DND-41 (cell line): ENCODE measurements around the gene PLCG1.
A peak's percentile ranks its signal among the peaks of the same experiment; 100 is the strongest.

ENCODE experiments used
- ATAC-seq: fragments of 200-7000 bp; cut with Tn5 transposase; 3 replicates; pipeline ENCODE4 v1.9.1; 2021; ENCODE audit warnings: low read depth; ENCODE audit not compliant: insufficient read depth
- DNase-seq: peaks from one replicate; pipeline ENCODE4 v3.0.0-alpha.2; 2020
- H2AFZ ChIP-seq: 2 replicates; pipeline ENCODE4 v1.6.0; 2012; ENCODE audit warnings: low read depth, low read length
- H3K27ac ChIP-seq: 2 replicates; pipeline ENCODE4 v1.5.1; 2012; ENCODE audit warnings: low read length, inconsistent platforms
- H3K27me3 ChIP-seq: fragments of 200-600 bp; sonication (generic); 2 replicates; pipeline ENCODE4 v1.6.0; 2012; ENCODE audit warnings: low read length, mild to moderate bottlenecking, inconsistent platforms; ENCODE audit not compliant: insufficient read depth, poor library complexity
- H3K36me3 ChIP-seq: 2 replicates; pipeline ENCODE4 v1.5.1; 2012; ENCODE audit warnings: low read length, inconsistent platforms; ENCODE audit not compliant: insufficient read depth
- H3K4me1 ChIP-seq: 2 replicates; pipeline ENCODE4 v1.5.1; 2012; ENCODE audit warnings: mild to moderate bottlenecking, low read length; ENCODE audit not compliant: insufficient read depth
- H3K4me2 ChIP-seq: 2 replicates; pipeline ENCODE4 v1.6.0; 2012; ENCODE audit warnings: mild to moderate bottlenecking, moderate library complexity, low read length, inconsistent platforms; ENCODE audit not compliant: insufficient read depth
- H3K4me3 ChIP-seq, 2 experiments: fragments of 200-600 bp in 1 of 2; shearing (Covaris generic) in 1 of 2; 2 replicates each; pipeline ENCODE4 v1.5.1; 2012 to 2016; ENCODE audit warnings: inconsistent platforms in 2 of 2, low read length in 2 of 2, mild to moderate bottlenecking in 2 of 2, low read depth in 1 of 2, moderate library complexity in 1 of 2
- H3K79me2 ChIP-seq: 2 replicates; pipeline ENCODE4 v1.6.0; 2012; ENCODE audit warnings: low read length, inconsistent platforms; ENCODE audit not compliant: insufficient read depth
- H3K9ac ChIP-seq: 2 replicates; pipeline ENCODE4 v1.6.0; 2012; ENCODE audit warnings: low read depth, mild to moderate bottlenecking, inconsistent platforms, low read length, moderate library complexity
- H3K9me3 ChIP-seq: 2 replicates; pipeline ENCODE4 v1.5.1; 2012; ENCODE audit warnings: low read length, moderate library complexity, mild to moderate bottlenecking, inconsistent platforms; ENCODE audit not compliant: insufficient read depth, severe bottlenecking
- H4K20me1 ChIP-seq: 2 replicates; pipeline ENCODE4 v1.6.0; 2012; ENCODE audit warnings: low read length; ENCODE audit not compliant: insufficient read depth
- EZH2 ChIP-seq: IDR thresholded peaks from 3 replicates; pipeline ENCODE4 v1.6.1; 2012; ENCODE audit warnings: borderline replicate concordance, low read depth, mild to moderate bottlenecking, moderate library complexity, low read length, inconsistent platforms; ENCODE audit not compliant: severe bottlenecking
- TF ChIP-seq, protein P1 (sequence below): IDR thresholded peaks from 2 replicates; pipeline ENCODE4 v1.5.1; 2012; ENCODE audit warnings: borderline replicate concordance, low read length, moderate library complexity, mild to moderate bottlenecking; ENCODE audit not compliant: poor library complexity, severe bottlenecking; ENCODE audit errors: extremely low read depth

The PLCG1 gene

DNA sequence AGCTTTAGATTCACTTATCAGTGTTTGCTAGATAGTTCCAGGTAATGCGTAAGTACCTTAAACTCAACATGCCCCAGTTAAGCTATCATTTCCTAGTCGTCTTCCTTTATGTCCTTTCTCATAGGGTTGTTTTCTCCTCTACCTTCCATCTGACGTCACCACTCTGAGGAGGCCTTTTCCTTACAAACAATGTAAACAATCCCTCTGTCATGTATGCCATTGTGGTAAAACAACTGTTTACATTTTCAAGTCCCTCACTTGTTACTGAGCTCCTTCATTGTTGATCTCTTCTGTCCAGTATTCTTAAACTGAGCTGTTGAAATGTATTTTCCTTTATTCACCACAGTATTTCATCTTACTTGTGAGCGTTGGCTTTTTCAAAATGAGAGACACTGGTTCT is 45.4 kb upstream of the PLCG1 start:
- H3K79me2 ChIP-seq = no peaks in the 10 kb centered on the region; the same call in 1 of the 2 replicates
- TF ChIP-seq, protein P1, sequence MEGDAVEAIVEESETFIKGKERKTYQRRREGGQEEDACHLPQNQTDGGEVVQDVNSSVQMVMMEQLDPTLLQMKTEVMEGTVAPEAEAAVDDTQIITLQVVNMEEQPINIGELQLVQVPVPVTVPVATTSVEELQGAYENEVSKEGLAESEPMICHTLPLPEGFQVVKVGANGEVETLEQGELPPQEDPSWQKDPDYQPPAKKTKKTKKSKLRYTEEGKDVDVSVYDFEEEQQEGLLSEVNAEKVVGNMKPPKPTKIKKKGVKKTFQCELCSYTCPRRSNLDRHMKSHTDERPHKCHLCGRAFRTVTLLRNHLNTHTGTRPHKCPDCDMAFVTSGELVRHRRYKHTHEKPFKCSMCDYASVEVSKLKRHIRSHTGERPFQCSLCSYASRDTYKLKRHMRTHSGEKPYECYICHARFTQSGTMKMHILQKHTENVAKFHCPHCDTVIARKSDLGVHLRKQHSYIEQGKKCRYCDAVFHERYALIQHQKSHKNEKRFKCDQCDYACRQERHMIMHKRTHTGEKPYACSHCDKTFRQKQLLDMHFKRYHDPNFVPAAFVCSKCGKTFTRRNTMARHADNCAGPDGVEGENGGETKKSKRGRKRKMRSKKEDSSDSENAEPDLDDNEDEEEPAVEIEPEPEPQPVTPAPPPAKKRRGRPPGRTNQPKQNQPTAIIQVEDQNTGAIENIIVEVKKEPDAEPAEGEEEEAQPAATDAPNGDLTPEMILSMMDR = no peak
- H2AFZ ChIP-seq = no peak overlapping the region
- H4K20me1 ChIP-seq = peaks cover 16% of the 10 kb centered on the region
- ATAC-seq = no peak
- peaks cover 85% of the 10 kb centered on the region for H3K36me3 ChIP-seq
- H3K9me3 ChIP-seq = no peaks in the 10 kb centered on the region
- H3K9ac ChIP-seq = no peak overlapping the region
- no peak overlapping the region for H3K4me3 ChIP-seq
- DNase-seq = no peak
- no peaks in the 10 kb centered on the region for H3K4me1 ChIP-seq
- no peak overlapping the region for H3K4me2 ChIP-seq
- H3K27ac ChIP-seq = no peak overlapping the region
- no peaks in the 10 kb centered on the region for H3K27me3 ChIP-seq

DNA sequence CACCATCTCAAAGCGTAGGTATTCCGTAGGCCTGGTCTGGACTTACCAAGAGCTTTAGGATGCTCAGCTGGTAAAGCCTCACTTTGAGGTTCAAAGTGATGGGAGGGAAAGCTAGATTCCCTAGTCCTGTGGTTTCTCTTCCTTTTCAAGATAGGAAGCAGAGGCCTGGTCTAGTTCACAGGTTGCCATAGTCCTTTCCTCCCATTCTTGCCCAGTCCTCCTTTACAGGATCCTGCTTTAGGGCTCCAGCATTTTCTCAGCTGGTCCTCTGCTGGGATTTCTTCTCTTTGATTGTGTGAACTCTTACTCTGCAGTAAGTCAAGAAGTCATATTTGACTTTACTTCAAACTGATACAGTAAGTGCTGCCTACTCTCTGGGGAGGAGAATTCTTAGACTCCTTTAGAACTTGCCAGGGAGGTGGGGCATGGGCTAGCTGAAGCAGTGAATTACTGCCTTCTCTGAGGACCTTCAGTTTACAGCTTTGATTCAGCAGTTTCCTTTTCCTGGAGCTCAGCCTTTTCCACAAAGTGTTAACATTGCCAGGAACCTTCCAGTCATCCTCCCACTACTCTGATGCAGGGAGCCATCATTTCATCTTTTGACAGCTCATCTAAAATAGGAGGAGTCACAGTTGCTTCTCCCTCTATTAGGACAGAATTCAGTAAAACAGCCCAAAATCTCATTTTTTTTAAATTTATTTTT is 42.8 kb upstream of the PLCG1 start:
- TF ChIP-seq, protein P1 = no peak
- no peak for TF ChIP-seq EZH2
- no peaks in the 10 kb centered on the region for H3K9me3 ChIP-seq
- H3K4me1 ChIP-seq = no peaks in the 10 kb centered on the region
- no peaks in the 10 kb centered on the region for H3K27me3 ChIP-seq
- peaks cover 14% of the 10 kb centered on the region for H4K20me1 ChIP-seq
- DNase-seq (no peak), ATAC-seq (0 out of 3 replicates have a peak, but pooled peaks have one; percentile 25)
- H3K4me2 ChIP-seq = no peak overlapping the region
- H3K36me3 ChIP-seq = peaks cover 89% of the 10 kb centered on the region
- no peak overlapping the region for H3K9ac ChIP-seq
- no peak overlapping the region for H3K4me3 ChIP-seq
- H3K79me2 ChIP-seq = no peaks in the 10 kb centered on the region; the same call in 1 of the 2 replicates
- H2AFZ ChIP-seq = no peak overlapping the region
- no peak overlapping the region for H3K27ac ChIP-seq

DNA sequence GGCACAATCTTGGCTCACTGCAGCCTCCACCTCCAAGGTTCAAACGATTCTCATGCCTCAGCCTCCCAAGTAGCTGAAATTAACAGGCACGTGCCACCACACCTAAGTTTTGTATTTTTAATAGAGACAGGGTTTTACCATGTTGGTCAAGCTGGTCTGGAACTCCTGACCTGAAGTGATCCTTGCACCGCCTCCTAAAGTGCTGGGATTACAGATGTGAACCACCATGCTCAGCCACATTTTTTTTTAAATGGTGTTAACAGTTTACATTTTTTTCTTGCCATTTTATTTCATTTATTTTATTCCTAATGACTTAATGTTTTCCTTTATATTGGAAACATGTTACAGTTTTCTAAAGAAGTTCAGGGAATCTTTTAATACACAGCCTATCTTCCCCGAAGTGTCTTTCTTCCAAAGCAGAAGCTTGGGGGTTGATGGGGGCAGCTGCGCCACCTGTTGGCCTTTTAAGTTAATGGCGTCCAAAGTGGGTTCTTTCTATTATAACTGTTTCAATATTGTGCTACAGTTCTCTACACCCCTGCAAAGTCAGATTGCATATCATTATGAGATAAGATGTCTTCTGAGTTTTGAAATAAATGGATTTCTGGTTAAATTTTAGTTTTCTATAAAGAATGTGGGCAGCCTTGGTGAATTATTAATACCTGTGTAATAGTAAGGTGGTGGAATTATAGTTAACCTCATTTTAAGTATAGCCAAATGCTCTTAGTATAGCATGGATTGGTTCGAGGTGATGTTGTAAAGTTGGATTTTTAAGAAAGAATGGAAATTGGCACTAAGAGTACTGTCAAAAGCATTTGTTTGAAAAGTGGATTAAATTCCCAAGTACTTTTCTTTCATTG is 42.0 kb upstream of the PLCG1 start:
- DNase-seq = peak; percentile 60
- H3K4me3 ChIP-seq = no peak overlapping the region

More for the DNA sequence above, 42.0 kb upstream of the PLCG1 start:
- Histone ChIP-seq H3K27me3 (no peaks in the 10 kb centered on the region), H3K36me3 (peaks cover 91% of the 10 kb centered on the region), H4K20me1 (peaks cover 12% of the 10 kb centered on the region), H3K4me1 (no peaks in the 10 kb centered on the region), H3K9ac (no peak overlapping the region), H2AFZ (no peak overlapping the region), H3K27ac (no peak overlapping the region), H3K9me3 (no peaks in the 10 kb centered on the region), H3K4me2 (no peak overlapping the region), H3K79me2 (no peaks in the 10 kb centered on the region; the same call in 1 of the 2 replicates)
- TF ChIP-seq EZH2 = no peak
- TF ChIP-seq, protein P1 = peak; percentile 94
- peak; percentile 83 for ATAC-seq
